DOHH2 (cell line): ENCODE measurements around the gene RPA1.

ENCODE experiments used
- CTCF ChIP-seq: fragments of 200-600 bp; sonication (generic); IDR thresholded peaks from one replicate; pipeline ENCODE4 v1.5.1; 2014; ENCODE audit warnings: antibody characterized with exemption, mild to moderate bottlenecking, low read depth, low read length; ENCODE audit not compliant: poor library complexity, severe bottlenecking
- EZH2phosphoT487 ChIP-seq: fragments of 200-600 bp; sonication (generic); IDR thresholded peaks from 2 replicates; pipeline ENCODE4 v1.6.1; 2017; ENCODE audit warnings: borderline replicate concordance, mild to moderate bottlenecking, antibody characterized with exemption, low read length, moderate library complexity, mixed read lengths

- TF ChIP-seq CTCF (no peak), EZH2phosphoT487 (no peak)
These were observed 16.7 kb upstream of the RPA1 start for GRCh38 chr17:1813088-1813487.
